ENCODE data around the gene HOXB1. TPM values are rescaled to one million over a fixed set of nuclear protein-coding genes. Genes with fewer than 3 reads are reported as not detected.

Gene HOXB1
- total and polyA plus RNA-seq, 2 of the 13 experiments (the other 11 are each of a cell fraction or from before 2014, with no cell fraction given): not detected

DNA sequence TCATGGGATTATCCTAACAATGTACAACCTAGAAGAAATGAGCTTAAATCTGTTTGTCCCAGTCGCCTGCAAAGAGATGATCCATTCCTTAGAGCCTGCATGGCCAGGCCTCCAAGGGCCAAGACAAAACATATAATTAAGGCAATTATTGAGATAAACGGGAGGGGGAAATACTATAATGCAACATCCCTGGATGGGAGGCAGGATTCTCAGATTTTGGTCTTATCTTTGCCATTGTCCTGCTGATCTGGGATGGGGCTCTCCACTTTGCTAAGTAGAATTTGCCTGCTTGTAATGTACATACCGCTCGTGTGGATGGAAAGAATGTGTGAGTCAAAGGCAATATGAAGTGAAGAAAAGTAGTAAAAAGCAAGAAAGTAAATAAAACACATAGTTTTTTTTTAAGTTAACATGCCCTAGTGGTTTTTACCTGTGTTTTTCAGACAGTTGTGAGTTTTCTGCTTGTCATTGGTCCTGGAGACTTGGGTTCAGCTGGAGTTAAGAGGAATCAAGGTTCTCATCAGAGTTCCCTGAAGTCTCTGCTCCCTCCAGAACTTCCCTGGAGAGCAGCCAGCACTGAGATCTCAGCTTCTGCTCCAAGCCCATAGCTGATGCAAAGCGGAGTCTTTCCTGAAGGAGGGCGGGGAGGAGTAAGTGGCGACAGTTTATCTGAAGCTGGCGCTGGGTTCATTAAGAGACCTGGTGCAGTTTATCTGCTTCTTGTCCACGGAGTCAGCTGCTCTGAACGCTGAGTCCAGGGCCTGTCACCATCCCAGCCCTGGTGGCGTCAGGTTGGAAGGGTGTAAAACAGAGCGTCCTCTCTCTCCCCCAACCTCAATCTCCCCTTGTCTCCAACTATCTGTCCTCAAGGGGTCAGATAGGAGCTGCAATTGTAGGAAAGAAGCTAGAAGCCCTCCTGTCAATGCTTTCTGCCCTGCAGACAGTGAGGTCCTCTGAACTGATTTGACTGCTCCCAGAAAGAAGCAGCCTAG is 30.1 kb downstream of the HOXB1 start:
- Histone ChIP-seq H3K4me2 (ENCODE audit: low read depth, low read length) (no peak overlapping the region), H3K9ac (ENCODE audit: insufficient read depth, low read depth, low read length) (no peak overlapping the region), H3K4me3 (replicated peaks in 1 of 3; ENCODE audit: insufficient read depth in 1 of 3, low read depth in 2 of 3, low read length in 3 of 3) (no peak overlapping the region), H2AFZ (ENCODE audit: low read length) (no peak overlapping the region), H3K36me3 (replicated peaks in 1 of 2; ENCODE audit: control insufficient read depth in 1 of 2, insufficient read depth in 2 of 2, low read length in 2 of 2) (no peaks in the 10 kb centered on the region), H3K27me3 (ENCODE audit: control insufficient read depth in 1 of 2, insufficient read depth in 2 of 2, low read length in 2 of 2) (peaks cover 0 to 37% of the 10 kb centered on the region in 2 experiments; a peak in 3 of 5 replicates), H3K79me2 (ENCODE audit: insufficient read depth, low read length) (no peaks in the 10 kb centered on the region), H3K9me3 (ENCODE audit: low read length) (no peaks in the 10 kb centered on the region), H4K20me1 (ENCODE audit: insufficient read depth, low read length) (no peaks in the 10 kb centered on the region), H3K4me1 (ENCODE audit: insufficient read depth, low read length) (no peaks in the 10 kb centered on the region), H3K27ac (ENCODE audit: extremely low read length, insufficient read depth, low read length) (no peak overlapping the region)
- POLR2A ChIA-PET: no interaction called here
- FAIRE-seq (no peak), DNase-seq (ENCODE audit: low spot score) (no peak), ATAC-seq (peak; percentile 61)
- in situ Hi-C loops (cut with HindIII; ENCODE audit: extremely low pct_ligation_motif_present, low pct_unique_long_range_greater_than_20kb) (no loop called here), intact Hi-C loops (cut with micrococcal nuclease; ENCODE audit: unreplicated experiment) (no loop called here)
- BruUV-seq (replicated peaks): no TSS peak
- WGBS (ENCODE audit: low lambda C conversion rate): 4% methylated on average over 11 of the region's 12 CpGs
- CTCF ChIA-PET (ENCODE audit: low intra/inter-chr PET ratio, low total read pairs): no interaction called here
- TF ChIP-seq, protein P1, sequence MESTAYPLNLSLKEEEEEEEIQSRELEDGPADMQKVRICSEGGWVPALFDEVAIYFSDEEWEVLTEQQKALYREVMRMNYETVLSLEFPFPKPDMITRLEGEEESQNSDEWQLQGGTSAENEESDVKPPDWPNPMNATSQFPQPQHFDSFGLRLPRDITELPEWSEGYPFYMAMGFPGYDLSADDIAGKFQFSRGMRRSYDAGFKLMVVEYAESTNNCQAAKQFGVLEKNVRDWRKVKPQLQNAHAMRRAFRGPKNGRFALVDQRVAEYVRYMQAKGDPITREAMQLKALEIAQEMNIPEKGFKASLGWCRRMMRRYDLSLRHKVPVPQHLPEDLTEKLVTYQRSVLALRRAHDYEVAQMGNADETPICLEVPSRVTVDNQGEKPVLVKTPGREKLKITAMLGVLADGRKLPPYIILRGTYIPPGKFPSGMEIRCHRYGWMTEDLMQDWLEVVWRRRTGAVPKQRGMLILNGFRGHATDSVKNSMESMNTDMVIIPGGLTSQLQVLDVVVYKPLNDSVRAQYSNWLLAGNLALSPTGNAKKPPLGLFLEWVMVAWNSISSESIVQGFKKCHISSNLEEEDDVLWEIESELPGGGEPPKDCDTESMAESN (CRISPR knock-in tag; conservative IDR thresholded peaks at IDR 0.05): no peak
- TF ChIP-seq EHMT2 (IDR thresholded peaks at IDR 0.05; ENCODE audit: borderline replicate concordance, low read depth, low read length): no peak
- TF ChIP-seq DBP (CRISPR knock-in tag; IDR thresholded peaks at IDR 0.05; ENCODE audit: not compliant biosample characterization): no peak
- no peak for TF ChIP-seq RBM22 (optimal IDR thresholded peaks at IDR 0.05; ENCODE audit: low read length)
- TF ChIP-seq ARID4A (CRISPR knock-in tag; IDR thresholded peaks at IDR 0.05; ENCODE audit: borderline replicate concordance): no peak
- no peak for TF ChIP-seq ZNF605 (CRISPR knock-in tag; IDR thresholded peaks at IDR 0.05)
- TF ChIP-seq ZNF484 (CRISPR knock-in tag; IDR thresholded peaks at IDR 0.05; ENCODE audit: borderline replicate concordance, low read depth): no peak
- no peak for TF ChIP-seq RERE (CRISPR knock-in tag; IDR thresholded peaks at IDR 0.05; ENCODE audit: low read depth)
- TF ChIP-seq BORCS8-MEF2B (CRISPR knock-in tag; IDR thresholded peaks at IDR 0.05): no peak
